Activated CD8-positive, alpha-beta memory T cell treated with anti-CD3 and anti-CD28 coated beads, Interleukin-2, amount 50 U/mL, for 24 hours (primary cell): ENCODE results near the gene NCOA7.
"Not testable (repeated sequence)": the region's sequence is repeated elsewhere in the genome, so short reads cannot be mapped to it uniquely, and the experiment has no call there.

ENCODE experiments used
- DNase-seq: peaks from one replicate; pipeline ENCODE4 v3.0.0-alpha.2; 2020; ENCODE audit errors: extremely low read depth

NCOA7 gene

DNA sequence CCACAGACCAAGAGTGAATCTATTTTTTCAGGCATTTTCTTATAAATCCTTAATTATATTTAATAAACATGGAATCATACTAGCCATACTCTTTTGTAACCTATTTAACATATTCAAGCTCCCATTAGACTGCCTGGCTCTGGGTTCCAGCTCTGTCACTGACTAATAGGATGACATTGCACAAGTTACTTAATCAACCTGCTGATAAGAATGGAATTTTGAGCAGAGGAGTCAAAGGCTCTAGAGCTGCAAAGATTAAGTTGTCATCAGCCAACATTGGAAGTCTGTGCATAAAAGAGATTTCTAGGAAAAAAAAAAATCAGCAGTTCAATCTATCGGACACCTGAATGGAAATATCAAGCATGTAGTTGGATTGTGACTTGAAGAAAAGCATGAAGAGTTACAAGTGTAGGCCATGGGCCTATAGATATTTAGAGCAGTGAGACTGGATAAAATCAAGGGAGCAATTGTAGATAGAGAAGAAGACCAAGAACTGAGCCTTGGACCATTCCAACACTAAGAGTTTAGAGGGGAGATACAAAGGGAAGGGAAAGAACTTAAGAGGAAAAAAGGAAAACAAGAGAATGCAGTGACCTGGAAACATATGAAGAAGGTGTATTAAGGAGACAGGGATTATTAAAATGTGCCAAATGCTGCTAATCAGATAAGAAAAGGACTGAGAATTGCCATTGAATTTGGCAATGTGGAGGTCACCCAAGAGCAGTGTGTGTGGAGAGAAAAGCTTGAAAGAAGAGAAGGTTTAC, 154.8 kb downstream of the NCOA7 start:
- DNase-seq = no peak

- no peak for DNase-seq
Measured at GRCh38 chr6:125947615-125948014, 156.9 kb downstream of the NCOA7 start.

- no peak for DNase-seq
Measured at GRCh38 chr6:125948455-125948854, 157.7 kb downstream of the NCOA7 start.

DNA sequence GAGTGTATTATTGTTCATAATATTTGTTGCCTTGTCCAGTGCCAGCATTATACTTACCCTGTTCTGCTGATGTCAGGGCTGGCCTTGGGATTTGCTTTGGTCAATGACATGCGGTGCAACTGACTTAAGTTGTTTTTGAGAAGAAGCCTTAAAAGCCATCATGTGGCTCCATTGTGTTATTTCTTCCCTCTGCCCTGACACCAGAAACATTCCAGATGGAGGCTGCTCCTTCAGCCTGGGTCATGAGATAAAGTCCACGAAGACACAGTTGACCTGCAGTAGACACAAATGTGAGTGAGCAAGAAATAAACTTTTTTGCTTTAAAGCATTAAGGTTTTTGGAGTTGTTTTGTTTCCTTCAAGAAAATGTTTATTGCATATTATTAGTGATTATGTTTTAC, 158.3 kb downstream of the NCOA7 start:
- no peak for DNase-seq

DNA sequence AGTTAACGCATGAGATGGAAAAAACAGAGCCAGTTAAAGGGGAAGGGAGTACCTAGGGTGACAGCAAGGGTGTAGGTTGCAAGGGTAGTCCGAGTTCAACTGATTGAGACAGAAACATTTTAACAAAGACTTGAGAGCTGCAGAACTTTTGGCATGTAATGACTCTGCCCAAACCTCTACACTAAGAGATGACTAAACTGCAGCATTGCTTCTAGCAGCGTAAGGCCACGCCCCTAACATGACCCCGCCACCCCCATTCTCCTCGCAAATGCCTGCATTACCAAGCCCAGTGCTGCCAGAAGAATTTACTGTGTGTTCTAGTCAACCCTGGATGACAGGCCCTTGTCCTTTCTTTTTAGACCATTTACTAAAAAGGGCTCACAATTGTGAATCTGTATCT, 159.5 kb downstream of the NCOA7 start:
- DNase-seq = no peak

DNA sequence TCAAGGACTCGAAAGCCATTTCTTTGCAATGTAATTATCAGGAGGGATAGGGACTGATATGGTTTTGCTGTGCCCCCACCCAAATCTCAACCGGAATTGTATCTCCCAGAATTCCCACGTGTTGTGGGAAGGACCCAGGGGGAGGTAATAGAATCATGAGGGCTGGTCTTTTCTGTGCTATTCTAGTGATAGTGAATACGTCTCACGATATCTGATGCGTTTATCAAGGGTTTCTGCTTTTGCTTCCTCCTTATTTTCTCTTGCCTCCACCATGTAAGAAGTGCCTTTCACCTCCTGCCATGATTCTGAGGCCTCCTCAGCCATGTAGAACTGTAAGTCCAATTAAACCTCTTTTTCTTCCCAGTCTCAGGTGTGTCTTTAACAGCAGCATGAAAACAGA, 160.0 kb downstream of the NCOA7 start:
- DNase-seq = not testable (repeated sequence)

- no peak for DNase-seq
Measured at GRCh38 chr6:125951323-125951722, 160.6 kb downstream of the NCOA7 start.

- DNase-seq = no peak
Measured at GRCh38 chr6:125952764-125953501, 162.2 kb downstream of the NCOA7 start.

DNA sequence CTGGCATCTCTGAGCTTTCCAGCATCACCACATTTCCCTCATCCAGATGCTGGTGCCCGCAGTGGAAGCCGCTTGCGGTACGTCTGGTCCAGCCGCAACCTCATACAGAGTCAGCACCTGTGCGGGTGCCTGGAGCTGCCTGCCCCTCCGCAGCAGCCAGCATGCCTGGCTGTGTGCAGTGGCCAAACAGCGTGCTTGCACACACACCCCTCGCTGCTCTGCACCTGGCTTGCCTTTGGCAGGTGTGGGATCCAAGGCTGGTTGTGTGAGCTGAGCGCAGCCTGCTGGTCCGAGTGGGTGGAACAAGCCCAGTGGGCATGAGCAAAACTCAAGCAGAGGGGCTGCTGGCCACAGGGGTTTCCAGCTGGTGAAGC, 162.7 kb downstream of the NCOA7 start:
- DNase-seq = no peak

DNA sequence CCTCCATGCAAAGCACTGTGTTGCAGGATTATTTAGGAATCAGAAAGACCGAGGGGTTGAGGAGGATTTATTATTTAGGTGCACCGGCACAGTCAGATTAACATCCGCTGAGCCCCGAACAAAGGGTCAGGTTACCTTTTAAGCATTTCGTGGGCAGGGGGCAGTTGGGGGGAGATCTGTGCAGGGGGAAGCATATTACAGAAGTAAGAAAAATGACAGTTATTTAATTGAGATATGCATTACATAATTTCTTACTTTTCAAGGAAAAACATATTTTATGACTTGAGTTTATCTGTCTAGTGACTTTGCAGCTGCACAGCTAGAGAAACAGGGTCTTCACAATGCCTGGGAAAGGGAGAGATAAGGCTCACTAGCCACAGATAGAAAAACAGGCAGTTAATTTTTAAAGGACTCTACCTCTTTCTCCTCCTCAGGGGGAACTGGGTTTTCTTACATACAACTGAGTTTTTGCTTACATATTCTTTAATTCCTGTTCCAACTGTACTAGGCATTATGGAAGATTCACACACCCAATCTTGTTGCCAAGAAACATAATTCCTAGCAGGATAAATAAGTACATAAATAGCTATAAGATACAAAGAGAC, 164.1 kb downstream of the NCOA7 start:
- DNase-seq = no peak

DNA sequence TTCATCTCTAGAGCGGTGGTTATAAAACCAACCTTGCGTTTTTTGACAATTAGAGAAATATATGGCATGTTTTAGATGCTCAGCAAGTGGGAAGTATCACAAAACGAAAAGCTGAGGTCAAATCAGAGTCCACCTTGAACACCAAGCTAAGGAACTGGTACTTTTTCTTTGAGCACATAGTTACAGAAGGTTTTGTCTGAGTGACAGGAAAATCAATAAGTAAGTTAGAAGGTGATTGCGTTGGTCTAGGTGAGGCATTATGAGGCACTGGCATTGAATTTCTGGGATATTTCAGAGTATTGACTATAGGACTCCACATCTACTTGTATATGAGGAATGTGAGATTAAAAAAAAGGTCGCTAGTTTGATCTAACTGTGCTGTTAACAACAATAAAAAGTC, 165.2 kb downstream of the NCOA7 start:
- no peak for DNase-seq

GRCh38 chr6:125956506-125957390, 166.0 kb downstream of the NCOA7 start, which contains the start of gene HINT3:
TSS of gene HINT3 (plus strand) at chr6:125956770. CDS start at chr6:125956978, 208 bp downstream.
- DNase-seq = peak; percentile 91

GRCh38 chr6:125957391-125957693, 166.6 kb downstream of the NCOA7 start:
- DNase-seq = no peak

DNA sequence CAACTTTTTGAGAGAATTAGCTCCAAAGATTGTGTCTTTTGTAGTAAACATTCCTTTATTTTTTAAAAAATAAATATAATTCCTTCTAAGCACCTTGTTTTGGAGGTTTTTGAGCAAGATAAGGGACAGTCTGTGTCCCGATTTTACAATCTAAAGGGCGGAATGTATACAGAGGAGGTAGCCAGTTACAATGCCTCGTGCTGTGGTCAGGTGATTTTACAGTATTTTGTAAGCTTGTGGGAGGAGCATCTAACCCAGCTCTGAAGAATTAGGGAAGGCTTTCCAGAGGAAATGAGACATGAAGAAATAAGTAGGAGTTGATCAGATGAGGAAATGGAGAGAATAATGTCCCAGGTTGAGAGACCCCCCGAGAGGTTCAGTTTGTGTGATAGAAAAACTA, 167.1 kb downstream of the NCOA7 start:
- DNase-seq = no peak

DNA sequence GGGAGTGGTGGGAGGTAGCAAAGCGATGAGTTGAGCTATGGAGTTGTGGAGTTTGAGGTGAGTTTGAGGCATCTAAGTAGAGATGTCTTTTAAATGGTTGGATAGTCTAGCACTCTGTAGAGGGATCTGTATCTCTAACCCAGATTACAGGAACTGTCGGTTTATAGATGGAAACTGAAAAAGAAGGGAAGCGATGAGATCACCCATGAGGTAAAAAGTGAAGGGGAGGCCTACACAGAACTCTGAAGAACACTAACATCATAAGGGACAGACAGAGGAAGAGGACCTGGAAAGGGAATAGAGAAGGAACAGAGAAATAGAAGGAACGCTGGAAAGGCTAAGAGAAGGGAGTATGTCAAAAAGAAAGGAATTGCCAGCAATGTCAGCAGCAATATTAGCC, 168.3 kb downstream of the NCOA7 start:
- no peak for DNase-seq

- no peak for DNase-seq
Measured at GRCh38 chr6:125961117-125961516, 170.4 kb downstream of the NCOA7 start.

DNA sequence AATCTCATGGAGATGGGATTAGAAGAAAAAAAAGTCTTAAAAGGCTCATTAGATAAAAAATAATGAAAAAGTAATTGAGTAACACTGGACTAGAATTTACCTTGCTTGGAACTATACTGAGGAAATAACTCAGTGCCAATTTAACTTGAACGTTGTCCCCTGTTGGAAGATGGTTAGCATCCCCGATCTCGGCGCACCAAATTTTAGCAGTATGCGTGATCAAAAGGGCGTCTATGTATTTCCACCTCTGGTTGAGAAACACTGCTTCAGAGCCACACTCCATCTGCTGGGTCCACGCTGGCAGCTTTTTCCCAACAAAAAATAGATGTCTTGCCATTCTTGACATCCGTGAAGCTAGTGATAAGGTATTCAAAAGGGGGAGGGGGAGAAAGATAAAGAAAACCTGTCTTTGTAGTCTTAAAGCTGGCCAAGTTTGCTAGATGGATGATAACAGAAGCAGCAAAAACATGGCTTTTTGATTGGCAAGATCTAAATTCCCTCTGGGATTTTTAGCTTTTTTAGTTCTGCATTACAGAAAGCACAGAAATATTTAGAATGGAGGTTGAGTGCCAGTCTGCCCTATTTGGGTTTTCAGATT, 172.2 kb downstream of the NCOA7 start:
- no peak for DNase-seq

DNA sequence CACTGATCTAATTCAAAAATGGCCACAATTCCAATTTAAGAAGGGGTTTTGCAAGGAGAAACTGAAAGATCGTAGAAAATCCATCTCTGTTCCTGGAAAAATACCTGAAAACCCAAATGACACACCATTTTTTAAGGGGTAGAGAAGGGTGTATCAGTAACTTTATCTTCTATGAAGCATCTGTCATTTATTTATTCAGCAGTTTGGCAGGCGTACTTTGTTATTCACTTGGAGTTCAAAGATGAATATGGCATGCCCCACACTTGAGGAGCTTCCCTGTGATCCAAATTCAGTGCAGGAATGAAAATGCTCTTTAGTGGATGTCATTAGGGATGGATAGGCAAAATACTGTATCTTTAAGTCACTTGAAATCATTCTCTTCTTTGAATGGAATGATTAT, 173.1 kb downstream of the NCOA7 start:
- DNase-seq = no peak

- DNase-seq = no peak
Measured at GRCh38 chr6:125966569-125966968, 175.8 kb downstream of the NCOA7 start.

- DNase-seq = no peak
Measured at GRCh38 chr6:125968493-125968892, 177.7 kb downstream of the NCOA7 start.

GRCh38 chr6:125970760-125971159, 180.0 kb downstream of the NCOA7 start:
- DNase-seq = no peak

DNA sequence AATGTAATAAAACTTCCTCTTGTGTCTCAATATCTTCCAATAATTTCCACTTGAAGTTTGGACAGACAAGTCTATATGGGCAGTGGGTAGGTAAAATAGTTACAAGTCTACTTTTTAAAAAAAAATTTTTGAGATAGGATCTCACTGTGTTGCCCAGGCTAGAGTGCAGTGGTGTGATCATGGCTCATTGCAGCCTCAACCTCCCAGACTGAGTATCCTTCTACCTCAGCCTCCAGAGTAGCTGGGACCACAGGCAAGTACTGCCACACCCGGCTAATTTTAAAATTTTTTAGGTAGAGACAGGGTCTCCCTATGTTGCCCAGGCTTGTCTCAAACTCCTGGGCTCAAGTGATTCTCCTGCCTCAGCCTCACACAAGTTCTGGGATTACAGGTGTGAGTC, 181.7 kb downstream of the NCOA7 start:
- not testable (repeated sequence) for DNase-seq
